BLaER1 (cell line): ENCODE data around the gene ALCAM.

Experiments used
- H3K27ac ChIP-seq: shearing (Covaris generic); formaldehyde crosslinking; 2 replicates; pipeline ENCODE4 v1.8.1; 2022
- H3K27me3 ChIP-seq: shearing (Covaris generic); formaldehyde crosslinking; 2 replicates; pipeline ENCODE4 v1.8.1; 2022
- H3K36me3 ChIP-seq: shearing (Covaris generic); formaldehyde crosslinking; 2 replicates; pipeline ENCODE4 v1.8.1; 2022
- H3K4me1 ChIP-seq: shearing (Covaris generic); formaldehyde crosslinking; 2 replicates; pipeline ENCODE4 v1.8.1; 2022
- H3K4me2 ChIP-seq: shearing (Covaris generic); formaldehyde crosslinking; 2 replicates; pipeline ENCODE4 v1.8.1; 2022
- H3K4me3 ChIP-seq: shearing (Covaris generic); formaldehyde crosslinking; 2 replicates; pipeline ENCODE4 v1.8.1; 2022
- H3K9ac ChIP-seq: shearing (Covaris generic); formaldehyde crosslinking; 2 replicates; pipeline ENCODE4 v1.8.1; 2022
- H3K9me3 ChIP-seq: shearing (Covaris generic); formaldehyde crosslinking; 2 replicates; pipeline ENCODE4 v1.8.1; 2022
- H4K20me1 ChIP-seq: shearing (Covaris generic); formaldehyde crosslinking; 2 replicates; pipeline ENCODE4 v1.8.1; 2022
- Cebpa-rat ChIP-seq: shearing (Covaris generic); IDR thresholded peaks from 2 replicates; pipeline ENCODE4 v1.8.1; 2022

The ALCAM gene

DNA sequence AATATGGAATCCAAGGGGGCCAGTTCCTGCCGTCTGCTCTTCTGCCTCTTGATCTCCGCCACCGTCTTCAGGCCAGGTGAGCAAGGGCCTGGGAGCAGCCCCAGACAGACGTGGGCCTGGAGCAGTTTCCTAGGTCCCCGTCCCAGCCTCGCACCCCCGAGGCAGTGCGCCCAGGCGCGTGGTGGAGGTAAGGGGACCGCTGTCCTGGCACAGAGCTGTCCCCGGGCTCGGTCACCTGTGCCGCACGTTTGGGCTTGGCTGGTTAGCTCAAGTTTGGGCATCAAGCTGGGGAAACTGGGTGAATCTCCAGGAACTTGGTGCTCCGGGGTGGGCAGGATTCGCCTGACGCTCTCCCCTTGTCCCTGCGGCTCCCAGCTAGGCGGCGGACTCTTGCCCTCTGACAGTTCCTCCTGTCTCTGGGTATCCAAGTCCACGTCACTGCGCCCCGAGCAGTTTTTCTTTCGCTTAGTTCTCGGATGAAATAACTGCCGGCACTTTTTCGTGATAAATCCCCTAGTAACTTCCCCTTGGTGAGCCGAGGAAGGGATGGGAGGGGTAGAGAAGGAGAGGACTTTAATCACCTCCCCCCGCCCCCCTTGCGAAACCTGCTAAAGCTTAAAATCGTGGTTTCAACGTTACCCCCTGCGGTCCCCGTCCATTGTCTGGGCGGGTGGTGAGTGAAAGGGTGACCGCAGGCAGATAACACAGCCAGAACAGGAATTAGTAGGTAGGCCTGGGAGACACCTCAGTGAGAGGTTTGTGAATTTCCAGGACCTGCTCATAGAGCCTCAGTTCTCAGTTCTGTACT lies 901 bp downstream of the ALCAM start:
- peaks cover 31% of the 10 kb centered on the region for H3K4me1 ChIP-seq
- no peaks in the 10 kb centered on the region for H3K36me3 ChIP-seq
- H3K9me3 ChIP-seq: no peaks in the 10 kb centered on the region
- H3K9ac ChIP-seq: peak overlapping the region; percentile 75
- no peak for TF ChIP-seq Cebpa-rat
- H3K4me2 ChIP-seq: peak overlapping the region; percentile 100
- peaks cover 21% of the 10 kb centered on the region for H3K27me3 ChIP-seq
- no peak overlapping the region for H3K27ac ChIP-seq
- peak overlapping the region; percentile 77 for H3K4me3 ChIP-seq
- no peaks in the 10 kb centered on the region for H4K20me1 ChIP-seq

GRCh38 chr3:105368566-105369499 lies 2.1 kb downstream of the ALCAM start:
- peak overlapping the region; percentile 100 for H3K4me2 ChIP-seq
- H3K36me3 ChIP-seq: no peaks in the 10 kb centered on the region
- no peaks in the 10 kb centered on the region for H3K9me3 ChIP-seq
- H3K4me3 ChIP-seq: peak overlapping the region; percentile 77
- no peak for TF ChIP-seq Cebpa-rat
- no peaks in the 10 kb centered on the region for H4K20me1 ChIP-seq
- H3K27ac ChIP-seq: peak overlapping the region; percentile 67
- H3K27me3 ChIP-seq: peaks cover 21% of the 10 kb centered on the region
- H3K4me1 ChIP-seq: peaks cover 31% of the 10 kb centered on the region
- peak overlapping the region; percentile 75 for H3K9ac ChIP-seq

DNA sequence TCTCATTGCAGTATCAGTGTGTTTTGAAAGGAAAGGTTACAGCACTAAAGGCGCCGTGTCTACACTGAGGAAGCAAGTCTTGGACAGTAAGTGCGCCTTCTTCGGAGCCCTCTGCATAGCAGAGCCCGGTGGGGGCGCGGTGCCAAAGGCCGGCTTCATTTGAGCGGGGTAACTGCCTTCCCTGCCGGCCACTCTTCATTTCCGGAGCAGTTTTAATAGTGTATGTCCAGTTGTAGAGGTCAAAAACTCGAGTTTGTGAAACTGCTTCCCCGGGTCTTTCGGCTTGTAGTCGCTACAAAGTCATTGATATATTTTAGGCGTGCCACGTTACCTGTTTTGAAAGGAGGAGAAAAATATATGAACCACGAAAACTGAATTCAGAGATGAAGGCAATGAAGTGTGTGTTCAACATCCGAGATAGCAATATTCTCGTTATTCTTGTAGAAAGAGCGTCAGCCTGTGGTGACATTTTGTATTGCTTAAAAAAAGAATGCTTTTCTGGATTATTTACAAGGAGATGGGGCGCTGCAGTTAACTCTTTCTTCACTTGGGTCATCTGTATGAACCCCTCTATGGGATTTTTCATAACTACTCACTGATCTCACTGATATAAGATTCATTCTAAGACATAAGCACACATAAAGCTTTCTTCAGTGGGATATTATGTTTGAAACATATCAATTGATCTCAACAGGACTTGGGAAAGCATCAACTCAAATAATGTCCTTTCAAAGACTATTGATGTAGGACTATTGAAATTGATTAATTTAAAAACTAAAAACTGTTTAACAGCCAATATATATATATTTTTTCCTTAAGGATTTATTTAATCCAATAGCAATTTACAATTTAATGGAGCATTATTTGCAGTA lies 3.0 kb downstream of the ALCAM start:
- no peaks in the 10 kb centered on the region for H3K36me3 ChIP-seq
- no peaks in the 10 kb centered on the region for H4K20me1 ChIP-seq
- H3K4me3 ChIP-seq: peak overlapping the region; percentile 77
- H3K4me2 ChIP-seq: peak overlapping the region; percentile 100
- H3K9me3 ChIP-seq: no peaks in the 10 kb centered on the region
- TF ChIP-seq Cebpa-rat: no peak
- peaks cover 21% of the 10 kb centered on the region for H3K27me3 ChIP-seq
- H3K4me1 ChIP-seq: peaks cover 31% of the 10 kb centered on the region
- H3K9ac ChIP-seq: peak overlapping the region; percentile 75
- peak overlapping the region; percentile 67 for H3K27ac ChIP-seq

GRCh38 chr3:105373383-105373782 lies 6.7 kb downstream of the ALCAM start:
- peaks cover 8% of the 10 kb centered on the region for H3K4me1 ChIP-seq
- H3K27ac ChIP-seq: no peak overlapping the region
- H3K36me3 ChIP-seq: no peaks in the 10 kb centered on the region
- no peaks in the 10 kb centered on the region for H4K20me1 ChIP-seq
- TF ChIP-seq Cebpa-rat: no peak
- H3K4me3 ChIP-seq: no peak overlapping the region
- H3K9ac ChIP-seq: no peak overlapping the region
- H3K27me3 ChIP-seq: no peaks in the 10 kb centered on the region
- no peaks in the 10 kb centered on the region for H3K9me3 ChIP-seq
- no peak overlapping the region for H3K4me2 ChIP-seq

GRCh38 chr3:105375750-105376511 lies 9.2 kb downstream of the ALCAM start:
- Histone ChIP-seq H3K9ac (no peak overlapping the region), H3K4me1 (no peaks in the 10 kb centered on the region), H3K4me3 (no peak overlapping the region), H3K36me3 (no peaks in the 10 kb centered on the region), H3K27me3 (no peaks in the 10 kb centered on the region), H3K27ac (no peak overlapping the region), H3K4me2 (no peak overlapping the region), H3K9me3 (no peaks in the 10 kb centered on the region), H4K20me1 (no peaks in the 10 kb centered on the region)
- TF ChIP-seq Cebpa-rat: no peak

- H3K27ac ChIP-seq: no peak overlapping the region
- H3K4me1 ChIP-seq: no peaks in the 10 kb centered on the region
- no peaks in the 10 kb centered on the region for H3K9me3 ChIP-seq
- TF ChIP-seq Cebpa-rat: no peak
- H4K20me1 ChIP-seq: no peaks in the 10 kb centered on the region
- H3K9ac ChIP-seq: no peak overlapping the region
- H3K36me3 ChIP-seq: no peaks in the 10 kb centered on the region
- no peaks in the 10 kb centered on the region for H3K27me3 ChIP-seq
- H3K4me3 ChIP-seq: no peak overlapping the region
- H3K4me2 ChIP-seq: no peak overlapping the region
Measured at GRCh38 chr3:105377716-105378115, 11.0 kb downstream of the ALCAM start.

GRCh38 chr3:105385179-105385578 lies 18.5 kb downstream of the ALCAM start:
- Histone ChIP-seq H3K4me1 (no peaks in the 10 kb centered on the region), H4K20me1 (no peaks in the 10 kb centered on the region), H3K9me3 (peaks cover 6% of the 10 kb centered on the region; the same call in 1 of the 2 replicates), H3K27me3 (no peaks in the 10 kb centered on the region), H3K9ac (no peak overlapping the region), H3K27ac (no peak overlapping the region), H3K4me2 (no peak overlapping the region), H3K36me3 (no peaks in the 10 kb centered on the region), H3K4me3 (no peak overlapping the region)
- TF ChIP-seq Cebpa-rat: no peak

- no peak overlapping the region for H3K9ac ChIP-seq
- no peaks in the 10 kb centered on the region for H3K36me3 ChIP-seq
- no peaks in the 10 kb centered on the region for H3K27me3 ChIP-seq
- no peak for TF ChIP-seq Cebpa-rat
- H4K20me1 ChIP-seq: no peaks in the 10 kb centered on the region
- no peak overlapping the region for H3K4me3 ChIP-seq
- no peak overlapping the region for H3K4me2 ChIP-seq
- peaks cover 13% of the 10 kb centered on the region for H3K9me3 ChIP-seq
- H3K27ac ChIP-seq: no peak overlapping the region
- H3K4me1 ChIP-seq: no peaks in the 10 kb centered on the region
Measured at GRCh38 chr3:105385819-105386508, 19.3 kb downstream of the ALCAM start.
